Mucosa of descending colon (tissue), 3 donors: ENCODE measurements around the gene MLXIPL. TPM values are rescaled to one million over a fixed set of nuclear protein-coding genes. Genes with fewer than 3 reads are reported as not detected.
A peak's percentile ranks its signal among the peaks of the same experiment; 100 is the strongest.

Experiments used
- ATAC-seq: fragments of 200-7000 bp; cut with Tn5 transposase; one replicate; pipeline ENCODE4 v1.9.1; 2020; ENCODE audit warnings: mild to moderate bottlenecking, moderate library complexity
- DNase-seq, 3 donors: peaks; one replicate each; pipeline ENCODE4 v3.0.0-alpha.2; 2020
- H3K36me3 ChIP-seq: fragments of 200-600 bp; one replicate; pipeline ENCODE4 v1.8.0; 2021; ENCODE audit warnings: low read depth, mild to moderate bottlenecking
- H3K4me1 ChIP-seq: fragments of 200-600 bp; one replicate; pipeline ENCODE4 v1.8.0; 2021; ENCODE audit warnings: low read depth, mild to moderate bottlenecking
- H3K4me3 ChIP-seq: fragments of 200-600 bp; one replicate; pipeline ENCODE4 v1.8.0; 2021; ENCODE audit warnings: mild to moderate bottlenecking
- H3K9me3 ChIP-seq: fragments of 200-600 bp; one replicate; pipeline ENCODE4 v1.8.0; 2021; ENCODE audit warnings: mild to moderate bottlenecking
- intact Hi-C, 2 donors: fragments of 100-400 bp; cut with DNase I in 1 of 2; cut with micrococcal nuclease in 1 of 2; formaldehyde crosslinking; loops; one replicate each; pipeline versions ENCODE4 v1.11.0 to v1.11.1; 2022; cut with DNase I, micrococcal nuclease
- total RNA-seq, 3 donors: library from RNA; stranded (reverse); fragmentation: NEBNext Ultra II Directional in 2 of 3; extraction: Animal tissue kit (Norgen Biotek cat#: 25700) in 2 of 3; gene quantifications; one replicate each; pipeline versions ENCODE4 v1.2.1 to v1.2.4, GENCODE V29; 2021 to 2023
- TF ChIP-seq, protein P1 (sequence below): fragments of 200-600 bp; IDR thresholded peaks from one replicate; pipeline ENCODE4 v1.8.0; 2022; ENCODE audit warnings: antibody characterized with exemption, mild to moderate bottlenecking
- donor health status: DM: no; HTN: no; CAD: no; lungs with moderate emphysema.
- donor health status: DM: no; HTN: no; CAD: no.
- donor health status: DM: no; HTN: yes; CAD: no.

The MLXIPL gene
- total RNA-seq, 3 donors from 2014 or later = 13.3 to 18.0 (median 15.1) TPM

DNA sequence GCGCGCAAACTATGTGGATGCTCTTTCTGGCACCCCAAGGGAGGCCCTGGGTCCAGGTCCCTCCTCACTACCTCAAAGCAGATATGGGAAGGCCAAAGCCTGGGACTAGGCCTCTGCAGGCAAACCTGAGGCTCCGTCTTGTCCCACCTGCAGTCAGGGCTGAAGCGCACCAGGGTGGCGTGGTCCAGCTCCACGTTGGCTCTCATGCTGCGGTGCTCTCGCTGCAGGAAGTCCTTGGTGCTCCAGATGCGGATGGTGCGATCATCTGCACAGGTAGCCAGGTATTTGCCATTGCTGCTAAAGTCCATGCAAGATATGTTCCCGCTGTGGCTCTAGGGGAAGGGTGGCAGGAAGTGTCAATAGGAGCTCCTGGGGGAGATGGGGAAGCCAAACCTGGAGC, 50.5 kb downstream of the MLXIPL start:
- Histone ChIP-seq H3K36me3 (peaks cover 17% of the 10 kb centered on the region), H3K4me1 (peaks cover 15% of the 10 kb centered on the region), H3K4me3 (no peak overlapping the region), H3K9me3 (no peaks in the 10 kb centered on the region)
- ATAC-seq (no peak), DNase-seq (peak in 1 of 3 donors; percentile 40)
- TF ChIP-seq, protein P1, sequence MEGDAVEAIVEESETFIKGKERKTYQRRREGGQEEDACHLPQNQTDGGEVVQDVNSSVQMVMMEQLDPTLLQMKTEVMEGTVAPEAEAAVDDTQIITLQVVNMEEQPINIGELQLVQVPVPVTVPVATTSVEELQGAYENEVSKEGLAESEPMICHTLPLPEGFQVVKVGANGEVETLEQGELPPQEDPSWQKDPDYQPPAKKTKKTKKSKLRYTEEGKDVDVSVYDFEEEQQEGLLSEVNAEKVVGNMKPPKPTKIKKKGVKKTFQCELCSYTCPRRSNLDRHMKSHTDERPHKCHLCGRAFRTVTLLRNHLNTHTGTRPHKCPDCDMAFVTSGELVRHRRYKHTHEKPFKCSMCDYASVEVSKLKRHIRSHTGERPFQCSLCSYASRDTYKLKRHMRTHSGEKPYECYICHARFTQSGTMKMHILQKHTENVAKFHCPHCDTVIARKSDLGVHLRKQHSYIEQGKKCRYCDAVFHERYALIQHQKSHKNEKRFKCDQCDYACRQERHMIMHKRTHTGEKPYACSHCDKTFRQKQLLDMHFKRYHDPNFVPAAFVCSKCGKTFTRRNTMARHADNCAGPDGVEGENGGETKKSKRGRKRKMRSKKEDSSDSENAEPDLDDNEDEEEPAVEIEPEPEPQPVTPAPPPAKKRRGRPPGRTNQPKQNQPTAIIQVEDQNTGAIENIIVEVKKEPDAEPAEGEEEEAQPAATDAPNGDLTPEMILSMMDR = no peak
- intact Hi-C loops = no loop called here

DNA sequence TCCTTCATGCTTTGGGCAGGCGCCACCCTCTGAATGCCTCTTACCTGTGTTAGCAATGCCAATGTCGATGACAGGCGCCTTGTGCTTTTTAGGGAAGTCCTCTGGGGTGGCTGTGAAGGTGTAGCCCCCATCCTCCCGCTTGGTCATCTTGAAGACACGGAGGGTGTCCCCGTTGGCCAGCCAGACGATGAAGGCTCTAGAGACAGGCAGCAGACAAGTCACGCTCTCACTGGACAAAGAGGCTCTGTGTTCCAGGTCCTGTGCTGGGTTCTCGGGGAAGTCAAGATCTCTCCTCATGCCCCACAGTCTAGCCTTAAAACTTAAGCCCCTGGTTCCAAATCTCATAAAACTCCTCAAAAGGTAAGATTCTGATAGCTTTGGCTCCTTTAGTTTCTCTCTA, 51.0 kb downstream of the MLXIPL start:
- TF ChIP-seq, protein P1 = no peak
- ATAC-seq = no peak
- Histone ChIP-seq H3K36me3 (peaks cover 17% of the 10 kb centered on the region), H3K4me3 (no peak overlapping the region), H3K9me3 (no peaks in the 10 kb centered on the region), H3K4me1 (peaks cover 15% of the 10 kb centered on the region)
- intact Hi-C loops = no loop called here
- peak in 1 of 3 donors; percentile 27 for DNase-seq

DNA sequence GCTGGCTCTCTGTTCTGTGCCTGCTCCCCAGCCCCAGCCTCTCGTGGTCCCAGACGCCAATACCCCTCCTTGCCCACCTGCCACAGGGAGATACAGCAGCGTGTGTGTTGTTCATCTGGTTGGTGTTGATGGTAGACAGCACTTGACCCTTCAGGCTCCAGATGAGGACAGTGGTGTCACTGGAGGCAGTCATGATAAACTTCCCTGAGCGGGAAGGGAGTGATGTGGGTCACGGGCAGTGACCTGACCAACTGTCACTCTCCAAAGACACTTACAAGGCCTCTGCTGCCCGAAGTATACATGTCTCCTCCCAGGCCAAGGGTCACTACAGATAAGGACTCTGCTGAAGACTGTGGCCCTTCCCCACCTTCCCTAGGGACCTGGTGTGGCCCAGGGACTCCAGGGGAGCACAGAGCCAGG, 51.5 kb downstream of the MLXIPL start:
- Histone ChIP-seq H3K4me1 (peaks cover 15% of the 10 kb centered on the region), H3K4me3 (no peak overlapping the region), H3K36me3 (peaks cover 17% of the 10 kb centered on the region), H3K9me3 (no peaks in the 10 kb centered on the region)
- ATAC-seq (peak; percentile 80), DNase-seq (peak in 2 of 3 donors; percentile 35 to 42)
- TF ChIP-seq, protein P1 = no peak
- intact Hi-C loops = no loop called here

DNA sequence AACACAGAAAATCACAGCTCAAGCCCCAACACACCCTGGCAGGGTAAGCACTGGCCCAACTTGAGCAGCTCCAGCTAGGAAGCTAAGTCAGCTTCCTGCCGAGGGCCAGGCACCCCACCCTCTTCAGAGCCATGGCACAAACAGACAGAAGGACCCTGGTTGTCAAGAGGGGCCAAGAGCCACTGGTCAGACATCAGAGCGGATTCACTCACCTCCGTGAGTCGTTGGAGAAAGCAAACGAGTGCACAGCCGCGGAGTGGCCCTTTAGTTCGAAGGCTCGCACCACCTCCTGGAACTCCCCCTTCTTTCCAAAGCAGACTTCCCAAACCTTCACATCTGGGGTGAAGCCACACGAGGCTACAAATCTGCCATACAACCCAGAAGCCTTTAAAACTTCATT, 53.3 kb downstream of the MLXIPL start:
- DNase-seq = peak in 1 of 3 donors; percentile 34
- no peaks in the 10 kb centered on the region for H3K9me3 ChIP-seq
- H3K4me3 ChIP-seq = no peak overlapping the region
- TF ChIP-seq, protein P1 = no peak
- peaks cover 17% of the 10 kb centered on the region for H3K36me3 ChIP-seq
- H3K4me1 ChIP-seq = peaks cover 5% of the 10 kb centered on the region
- no peak for ATAC-seq
- intact Hi-C loops = no loop called here

DNA sequence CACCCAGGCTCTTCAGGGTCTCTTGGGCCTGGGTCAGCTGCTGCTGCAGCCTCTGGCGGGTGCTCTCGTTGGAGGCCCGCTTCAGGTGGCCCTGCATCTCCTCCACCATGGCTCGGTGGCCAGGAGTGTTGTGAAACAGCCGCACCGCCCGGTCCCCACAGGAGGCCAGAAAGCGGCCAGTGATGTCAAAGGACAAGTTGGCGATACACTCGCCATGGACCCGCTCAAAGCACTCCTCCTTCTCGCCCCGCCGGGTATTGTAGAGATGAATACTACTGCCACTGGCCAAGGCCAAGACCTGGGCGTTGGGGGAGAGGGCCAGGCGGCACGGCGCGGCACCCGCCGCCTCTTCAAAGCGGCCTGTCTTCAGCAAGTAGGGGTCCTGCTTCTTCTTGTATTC, 53.8 kb downstream of the MLXIPL start:
- ATAC-seq (no peak), DNase-seq (peak in 1 of 3 donors; percentile 43)
- Histone ChIP-seq H3K9me3 (no peaks in the 10 kb centered on the region), H3K4me1 (peaks cover 7% of the 10 kb centered on the region), H3K4me3 (no peak overlapping the region), H3K36me3 (peaks cover 17% of the 10 kb centered on the region)
- TF ChIP-seq, protein P1 = no peak
- intact Hi-C loops = no loop called here

DNA sequence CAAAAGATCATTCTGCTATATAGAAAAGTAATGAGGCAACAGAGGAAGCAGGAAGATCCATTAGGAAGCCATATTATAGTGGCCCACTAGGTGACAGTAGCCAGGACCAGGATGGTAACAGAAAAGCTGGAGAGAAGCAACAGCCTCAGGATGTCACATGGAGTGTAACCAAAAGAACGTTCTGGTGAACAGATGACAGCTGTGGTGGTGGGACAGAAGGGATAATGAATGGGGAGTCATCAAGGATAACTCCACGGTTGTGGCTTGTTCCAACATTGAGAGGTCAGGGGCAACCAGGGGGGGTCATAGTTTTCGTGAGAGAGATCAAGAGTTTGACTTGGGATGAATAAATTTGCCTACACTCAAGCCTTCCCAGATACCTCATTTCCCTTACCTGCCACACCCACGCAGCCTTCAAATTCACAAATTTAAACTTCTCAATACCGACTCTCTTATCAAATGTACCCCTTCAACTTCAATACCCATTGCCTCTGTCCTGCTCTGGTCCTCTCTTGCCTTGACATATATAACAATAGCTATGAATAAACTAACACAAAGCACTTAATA, 55.2 kb downstream of the MLXIPL start:
- intact Hi-C loops = no loop called here
- Histone ChIP-seq H3K4me3 (no peak overlapping the region), H3K36me3 (peaks cover 17% of the 10 kb centered on the region), H3K4me1 (peaks cover 7% of the 10 kb centered on the region), H3K9me3 (no peaks in the 10 kb centered on the region)
- DNase-seq (no peak), ATAC-seq (no peak)
- TF ChIP-seq, protein P1 = no peak
